Spleen (tissue), 11 donors: ENCODE measurements around the gene EPN3. TPM values are rescaled to one million over a fixed set of nuclear protein-coding genes. Genes with fewer than 3 reads are reported as not detected.
A peak's percentile ranks its signal among the peaks of the same experiment; 100 is the strongest.

Experiments
- DNase-seq: peaks from one replicate; pipeline ENCODE4 v3.0.0-alpha.2; 2020
- H3K27ac ChIP-seq, 8 donors: fragments of 200-600 bp; sonication (generic) in 7 of 8; 1 replicate in 4 of 8; 2 replicates in 4 of 8; pipeline versions ENCODE4 v1.5.0 to v1.8.0; 2016 to 2021; ENCODE audit warnings: inconsistent platforms in 4 of 8, mild to moderate bottlenecking in 4 of 8, moderate library complexity in 1 of 8
- H3K27me3 ChIP-seq, 7 donors: fragments of 200-600 bp; sonication (generic) in 6 of 7; replicated peaks in 1 of 7; 1 replicate in 4 of 7; 2 replicates in 3 of 7; pipeline versions ENCODE4 v1.5.0 to v1.8.0; 2016 to 2021; ENCODE audit warnings: inconsistent platforms in 3 of 7, mild to moderate bottlenecking in 1 of 7
- H3K36me3 ChIP-seq, 6 donors: fragments of 200-600 bp; sonication (generic) in 5 of 6; 1 replicate in 4 of 6; 2 replicates in 2 of 6; pipeline versions ENCODE4 v1.5.0 to v1.8.0; 2016 to 2021; ENCODE audit warnings: inconsistent platforms in 2 of 6
- H3K4me1 ChIP-seq, 6 donors: fragments of 200-600 bp; sonication (generic) in 5 of 6; 1 replicate in 3 of 6; 2 replicates in 3 of 6; pipeline versions ENCODE4 v1.5.0 to v1.8.0; 2016 to 2021; ENCODE audit warnings: inconsistent platforms in 3 of 6
- H3K4me3 ChIP-seq, 8 donors: fragments of 200-600 bp; sonication (generic) in 7 of 8; 1 replicate in 4 of 8; 2 replicates in 4 of 8; pipeline versions ENCODE4 v1.5.0 to v1.8.0; 2016 to 2021; ENCODE audit warnings: inconsistent platforms in 4 of 8, mild to moderate bottlenecking in 4 of 8, moderate library complexity in 2 of 8
- H3K9me3 ChIP-seq, 8 donors: fragments of 200-600 bp; sonication (generic) in 7 of 8; 1 replicate in 4 of 8; 2 replicates in 4 of 8; pipeline versions ENCODE4 v1.5.0 to v1.8.0; 2016 to 2021; ENCODE audit warnings: inconsistent platforms in 4 of 8
- POLR2A ChIP-seq, 3 donors: fragments of 450-650 bp; IDR thresholded peaks; one replicate each; pipeline ENCODE4 v1.5.1; 2017; ENCODE audit warnings: antibody characterized with exemption in 3 of 3, mild to moderate bottlenecking in 1 of 3
- POLR2AphosphoS5 ChIP-seq, 3 donors: sonication (generic); formaldehyde crosslinking; IDR thresholded peaks; one replicate each; pipeline ENCODE4 v1.5.1; 2017; ENCODE audit warnings: antibody characterized with exemption in 3 of 3
- WGBS, 5 donors: extraction: QIAGEN DNeasy Blood & Tissue Kit in 3 of 5; methylation state at CpG; one replicate each; pipeline versions ENCODE4 v1.1.5 to v1.1.7; 2013 to 2018; 5-methylcytosine and 5-hydroxymethylcytosine counted together
- intact Hi-C: fragments of 100-400 bp; cut with DNase I; formaldehyde crosslinking; loops from one replicate; pipeline ENCODE4 v1.15.0; 2023; ENCODE audit warnings: low total_unique reads
- polyA plus RNA-seq, 3 donors: library from polyadenylated mRNA; stranded (reverse); fragments of 200-250 nt; gene quantifications; one replicate each; pipeline ENCODE4 v1.2.1, GENCODE V29; 2013
- total RNA-seq, 7 donors: library from RNA; depleted of rRNA in 3 of 7; stranded (reverse); fragments of >200 nt in 3 of 7; fragmentation: NEBNext Ultra II Directional in 4 of 7; extraction: Animal tissue kit (Norgen Biotek cat#: 25700) in 4 of 7; gene quantifications; one replicate each; pipeline versions ENCODE4 v1.1.0 to v1.2.1, GENCODE V29; 2016 to 2021
- TF ChIP-seq, protein P1 (sequence below), 11 experiments: fragments of 200-600 bp in 7 of 11; fragments of 450-650 bp in 4 of 11; sonication (generic) in 4 of 11; IDR thresholded peaks in 8 of 11; conservative IDR thresholded peaks in 3 of 11; 1 replicate in 7 of 11; 2 replicates in 4 of 11; pipeline versions ENCODE4 v1.4.0 to v1.8.0; 2016 to 2021; ENCODE audit warnings: antibody characterized with exemption in 11 of 11, inconsistent platforms in 4 of 11, mild to moderate bottlenecking in 1 of 11
- donor health status: healthy with polysubstance abuse.
- donor health status: DM: no; HTN: no; CAD: no; lungs with moderate emphysema.
- donor health status: DM: no; HTN: no; CAD: no.
- donor health status: Bipolar disorder and iron deficiency.
- donor health status: healthy.
- donor health status: DM: no; HTN: no; CAD: no.
- donor health status: DM: yes; HTN: yes; CAD: no.

The EPN3 gene
- total and polyA plus RNA-seq, 10 donors = 0.02 to 0.16 TPM; not detected in 8

DNA sequence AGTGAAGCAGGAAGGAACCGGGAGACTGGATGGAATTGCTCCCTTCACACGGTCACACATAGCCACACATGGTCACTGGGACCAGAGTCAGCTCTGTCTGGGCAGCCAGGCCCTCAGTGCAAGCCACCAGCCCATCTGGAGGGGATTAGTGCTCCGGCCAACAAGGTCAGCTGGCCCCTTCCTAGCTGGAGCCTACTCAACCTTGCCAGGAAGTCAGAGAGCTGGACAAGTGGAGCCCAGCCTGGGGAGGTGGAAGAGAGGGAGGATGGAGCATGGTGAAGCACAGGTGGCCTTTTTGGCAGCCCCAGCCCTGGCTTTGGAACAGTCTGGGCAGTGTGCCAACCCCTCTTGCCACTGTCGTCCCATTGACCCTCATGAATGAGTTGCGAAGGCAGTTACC, 24.3 kb downstream of the EPN3 start:
- Histone ChIP-seq H3K27me3 (peaks cover 14 to 53% (median 38%) of the 10 kb centered on the region in 7 donors), H3K36me3 (peaks cover 0 to 32% (median 11%) of the 10 kb centered on the region in 6 donors), H3K4me1 (peaks cover 25 to 35% (median 34%) of the 10 kb centered on the region in 6 donors), H3K9me3 (no peaks in the 10 kb centered on the region), H3K27ac (no peak overlapping the region), H3K4me3 (no peak overlapping the region)
- no peak for DNase-seq
- no peak for TF ChIP-seq POLR2AphosphoS5 (IDR thresholded peaks at IDR 0.05)
- TF ChIP-seq, protein P1, sequence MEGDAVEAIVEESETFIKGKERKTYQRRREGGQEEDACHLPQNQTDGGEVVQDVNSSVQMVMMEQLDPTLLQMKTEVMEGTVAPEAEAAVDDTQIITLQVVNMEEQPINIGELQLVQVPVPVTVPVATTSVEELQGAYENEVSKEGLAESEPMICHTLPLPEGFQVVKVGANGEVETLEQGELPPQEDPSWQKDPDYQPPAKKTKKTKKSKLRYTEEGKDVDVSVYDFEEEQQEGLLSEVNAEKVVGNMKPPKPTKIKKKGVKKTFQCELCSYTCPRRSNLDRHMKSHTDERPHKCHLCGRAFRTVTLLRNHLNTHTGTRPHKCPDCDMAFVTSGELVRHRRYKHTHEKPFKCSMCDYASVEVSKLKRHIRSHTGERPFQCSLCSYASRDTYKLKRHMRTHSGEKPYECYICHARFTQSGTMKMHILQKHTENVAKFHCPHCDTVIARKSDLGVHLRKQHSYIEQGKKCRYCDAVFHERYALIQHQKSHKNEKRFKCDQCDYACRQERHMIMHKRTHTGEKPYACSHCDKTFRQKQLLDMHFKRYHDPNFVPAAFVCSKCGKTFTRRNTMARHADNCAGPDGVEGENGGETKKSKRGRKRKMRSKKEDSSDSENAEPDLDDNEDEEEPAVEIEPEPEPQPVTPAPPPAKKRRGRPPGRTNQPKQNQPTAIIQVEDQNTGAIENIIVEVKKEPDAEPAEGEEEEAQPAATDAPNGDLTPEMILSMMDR (IDR thresholded peaks at IDR 0.05 in 8 of 11, conservative IDR thresholded peaks at IDR 0.05 in 3 of 11) = no peak
- TF ChIP-seq POLR2A (IDR thresholded peaks at IDR 0.05) = no peak
- WGBS, 5 donors = 58 to 77% (median 74%) methylated on average over 5 of the region's 5 CpGs
- intact Hi-C loops = loop anchor here (10.0 kb wide), 1 partner anchor 68 kb away; no protein-coding TSS in a partner anchor

DNA sequence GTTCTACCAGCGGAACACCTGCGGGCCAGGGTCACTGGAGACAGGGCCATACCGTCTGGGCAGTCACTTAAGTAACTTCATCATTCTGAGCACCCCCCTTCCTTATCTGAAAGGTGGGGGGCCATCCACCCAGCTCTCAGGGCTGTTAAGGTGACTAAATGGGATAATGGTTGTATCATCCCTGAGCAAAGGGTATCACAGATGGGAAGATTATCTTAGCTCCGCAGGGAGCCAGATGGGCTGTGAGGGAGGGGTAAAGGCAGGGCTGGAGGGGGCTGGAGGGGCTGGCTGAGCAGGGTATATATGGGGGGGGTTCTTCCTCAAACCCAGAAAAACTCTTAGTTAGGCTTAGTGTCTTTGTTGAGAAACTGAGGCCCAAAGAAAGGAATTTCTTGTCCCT, 25.1 kb downstream of the EPN3 start:
- TF ChIP-seq, protein P1 (IDR thresholded peaks at IDR 0.05 in 8 of 11, conservative IDR thresholded peaks at IDR 0.05 in 3 of 11) = no peak
- TF ChIP-seq POLR2A (IDR thresholded peaks at IDR 0.05) (no peak), POLR2AphosphoS5 (IDR thresholded peaks at IDR 0.05) (no peak)
- peaks cover 0 to 28% (median 10%) of the 10 kb centered on the region in 6 donors for H3K36me3 ChIP-seq
- peaks cover 25 to 44% (median 41%) of the 10 kb centered on the region in 6 donors for H3K4me1 ChIP-seq
- intact Hi-C loops = loop anchor here (10.0 kb wide), 1 partner anchor 67 kb away; no protein-coding TSS in a partner anchor
- no peak overlapping the region for H3K4me3 ChIP-seq
- no peak for DNase-seq
- H3K27ac ChIP-seq = no peak overlapping the region
- 88 to 99% (median 91%) methylated on average over 4 of the region's 4 CpGs for WGBS, 5 donors
- H3K27me3 ChIP-seq = peaks cover 14 to 61% (median 46%) of the 10 kb centered on the region in 7 donors
- no peaks in the 10 kb centered on the region for H3K9me3 ChIP-seq

DNA sequence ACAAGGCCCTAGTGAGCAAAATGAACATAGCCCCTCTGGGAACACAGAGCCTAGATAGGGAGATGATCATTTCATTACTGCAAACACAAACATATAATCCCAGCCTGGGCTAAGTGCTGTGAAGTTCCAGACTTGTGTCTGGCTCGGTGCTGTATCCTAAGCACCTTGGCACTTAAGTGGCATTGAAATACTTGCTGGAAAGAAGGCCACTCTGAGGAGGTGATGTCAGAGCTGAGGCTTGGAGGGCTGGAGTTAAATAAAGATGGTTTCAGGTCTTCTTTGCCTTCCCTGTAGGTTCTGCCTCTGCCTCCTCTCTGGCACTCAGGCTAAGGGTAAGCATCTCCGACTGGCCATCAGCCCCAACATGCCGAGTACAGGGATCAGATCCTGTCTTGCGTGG, 25.6 kb downstream of the EPN3 start:
- intact Hi-C loops = loop anchor here (10.0 kb wide), 1 partner anchor 67 kb away; no protein-coding TSS in a partner anchor
- Histone ChIP-seq H3K4me3 (no peak overlapping the region), H3K36me3 (peaks cover 0 to 28% (median 10%) of the 10 kb centered on the region in 6 donors), H3K27me3 (peaks cover 14 to 66% (median 50%) of the 10 kb centered on the region in 7 donors), H3K4me1 (peaks cover 25 to 48% (median 41%) of the 10 kb centered on the region in 6 donors), H3K9me3 (no peaks in the 10 kb centered on the region), H3K27ac (no peak overlapping the region)
- no peak for DNase-seq
- 69 to 91% (median 80%) methylated on average over 4 of the region's 4 CpGs for WGBS, 5 donors
- TF ChIP-seq, protein P1 (IDR thresholded peaks at IDR 0.05 in 8 of 11, conservative IDR thresholded peaks at IDR 0.05 in 3 of 11) = no peak
- no peak for TF ChIP-seq POLR2AphosphoS5 (IDR thresholded peaks at IDR 0.05)
- TF ChIP-seq POLR2A (IDR thresholded peaks at IDR 0.05) = no peak

DNA sequence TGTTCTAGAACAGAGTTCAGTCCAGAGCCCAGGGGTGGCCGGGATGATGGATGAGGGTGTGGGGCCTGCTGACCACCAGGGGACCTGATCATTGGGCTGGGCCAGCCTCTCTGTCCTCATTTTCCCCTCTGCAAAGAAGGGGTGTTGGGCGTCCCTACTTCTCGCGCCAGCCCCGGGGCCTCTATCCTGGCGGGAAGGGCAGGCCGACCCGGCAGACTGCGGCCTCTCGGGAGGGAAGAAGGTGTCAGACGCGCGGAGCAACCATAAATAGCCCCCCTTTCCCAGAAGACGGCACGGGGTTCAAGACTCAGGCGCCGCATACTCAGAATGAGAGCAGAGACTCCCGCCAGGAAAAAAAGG, 26.0 kb downstream of the EPN3 start:
- H3K4me3 ChIP-seq = peak overlapping the region in 6 of 8 donors; percentile 44 to 80 (median 58)
- intact Hi-C loops = loop anchor here (10.0 kb wide), 1 partner anchor 66 kb away; no protein-coding TSS in a partner anchor
- TF ChIP-seq POLR2AphosphoS5 (IDR thresholded peaks at IDR 0.05) (no peak), POLR2A (IDR thresholded peaks at IDR 0.05) (no peak)
- TF ChIP-seq, protein P1 (IDR thresholded peaks at IDR 0.05 in 8 of 11, conservative IDR thresholded peaks at IDR 0.05 in 3 of 11) = no peak

More for the DNA sequence above, 26.0 kb downstream of the EPN3 start:
- H3K27me3 ChIP-seq = peaks cover 14 to 70% (median 55%) of the 10 kb centered on the region in 7 donors
- H3K36me3 ChIP-seq = peaks cover 0 to 28% (median 10%) of the 10 kb centered on the region in 6 donors
- H3K4me1 ChIP-seq = peaks cover 25 to 48% (median 41%) of the 10 kb centered on the region in 6 donors
- no peak for DNase-seq
- no peak overlapping the region for H3K27ac ChIP-seq
- no peaks in the 10 kb centered on the region for H3K9me3 ChIP-seq
- 15 to 28% (median 17%) methylated on average over 12 to 18 of the region's 18 CpGs for WGBS, 5 donors
